Panc1 (cell line): Measurements from ENCODE around the gene ST8SIA5. TPM values are rescaled to one million over a fixed set of nuclear protein-coding genes. Genes with fewer than 3 reads are reported as not detected.

ENCODE experiments used
- ATAC-seq: fragments of 200-7000 bp; cut with Tn5 transposase; 2 replicates; pipeline ENCODE4 v1.9.1; 2020; ENCODE audit warnings: mild to moderate bottlenecking, moderate library complexity
- BruUV-seq: library from RNA; stranded (reverse); fragments of 400-500 nt; replicated peaks from 2 replicates; lab custom pipeline; 2021; lab: Mats Ljungman, UMichigan
- CTCF ChIA-PET: fragments of 300-600 bp; sonication (Branson Sonifier 250); formaldehyde crosslinking; loops from one replicate; lab custom pipeline; 2022; ENCODE audit warnings: antibody characterized with exemption; lab: Charles Lee
- POLR2A ChIA-PET: fragments of 300-600 bp; sonication (Branson Sonifier 250); formaldehyde crosslinking; loops from one replicate; lab custom pipeline; 2022; ENCODE audit warnings: antibody characterized with exemption; lab: Charles Lee
- DNase-seq: peaks from one replicate; pipeline ENCODE4 v3.0.0-alpha.2; 2010; ENCODE audit warnings: low read depth, low spot score
- H3K27ac ChIP-seq: 2 replicates; pipeline ENCODE4 v1.5.1; 2011; ENCODE audit warnings: mild to moderate bottlenecking, low read length, inconsistent platforms
- H3K27me3 ChIP-seq: fragments of 200-500 bp; sonication (Bioruptor generic); 2 replicates; pipeline ENCODE4 v1.6.0; 2014; ENCODE audit warnings: low read length, inconsistent platforms; ENCODE audit not compliant: control insufficient read depth, insufficient read depth
- H3K36me3 ChIP-seq: fragments of 200-500 bp; sonication (Bioruptor generic); 2 replicates; pipeline ENCODE4 v1.5.1; 2014; ENCODE audit warnings: inconsistent platforms, mild to moderate bottlenecking, low read length, moderate library complexity; ENCODE audit not compliant: control insufficient read depth, insufficient read depth
- H3K4me1 ChIP-seq: 2 replicates; pipeline ENCODE4 v1.5.1; 2011; ENCODE audit warnings: inconsistent platforms, mild to moderate bottlenecking, low read length, moderate library complexity; ENCODE audit not compliant: control insufficient read depth, insufficient read depth
- H3K4me3 ChIP-seq, 2 experiments: 2 replicates each; pipeline ENCODE4 v1.5.1; 2011 to 2012; ENCODE audit warnings: low read depth in 2 of 2, low read length in 2 of 2, mild to moderate bottlenecking in 2 of 2, inconsistent platforms in 1 of 2, moderate library complexity in 1 of 2
- H3K9me3 ChIP-seq: fragments of 200-500 bp; sonication (Bioruptor generic); 2 replicates; pipeline ENCODE4 v1.5.1; 2014; ENCODE audit warnings: low read depth, mild to moderate bottlenecking, inconsistent platforms, low read length, moderate library complexity; ENCODE audit not compliant: control insufficient read depth, insufficient read depth
- POLR2AphosphoS5 ChIP-seq: IDR thresholded peaks from 2 replicates; pipeline ENCODE4 v1.6.1; 2012; ENCODE audit warnings: mild to moderate bottlenecking, low read depth, low read length, moderate library complexity
- SIN3A ChIP-seq: IDR thresholded peaks from 2 replicates; pipeline ENCODE4 v1.6.1; 2012; ENCODE audit warnings: low read depth, mild to moderate bottlenecking, low read length, moderate library complexity, borderline replicate concordance; ENCODE audit not compliant: insufficient read depth
- TCF7L2 ChIP-seq: IDR thresholded peaks from 2 replicates; pipeline ENCODE4 v1.6.1; 2011; ENCODE audit warnings: mild to moderate bottlenecking, low read depth, low read length, inconsistent platforms
- in situ Hi-C: cut with HindIII; loops from 2 replicates; pipeline ENCODE4 v1.10.0; 2016; ENCODE audit warnings: low sequenced_read_pairs, low pct_unique_long_range_greater_than_20kb
- intact Hi-C: fragments of 100-400 bp; cut with micrococcal nuclease; formaldehyde crosslinking; loops from one replicate; pipeline ENCODE4 v1.10.0; 2022; ENCODE audit not compliant: unreplicated experiment
- total RNA-seq: library from RNA; stranded (reverse); gene quantifications from one replicate; pipeline ENCODE4 v1.2.1, GENCODE V29; 2021; ENCODE audit not compliant: unreplicated experiment
- TF ChIP-seq, protein P1 (sequence below), 2 experiments: IDR thresholded peaks; 2 replicates each; pipeline ENCODE4 v1.6.1; 2011 to 2012; ENCODE audit warnings: low read depth in 2 of 2, control low read depth in 1 of 2, low read length in 1 of 2, mild to moderate bottlenecking in 1 of 2, moderate library complexity in 1 of 2; ENCODE audit not compliant: insufficient read depth in 1 of 2
- TF ChIP-seq, protein P2 (sequence below): fragments of 450-650 bp; IDR thresholded peaks from 2 replicates; pipeline ENCODE4 v1.5.1; 2017; ENCODE audit warnings: mild to moderate bottlenecking

The ST8SIA5 gene
- total RNA-seq, 1 experiment from 2014 or later: 0.15 TPM

DNA sequence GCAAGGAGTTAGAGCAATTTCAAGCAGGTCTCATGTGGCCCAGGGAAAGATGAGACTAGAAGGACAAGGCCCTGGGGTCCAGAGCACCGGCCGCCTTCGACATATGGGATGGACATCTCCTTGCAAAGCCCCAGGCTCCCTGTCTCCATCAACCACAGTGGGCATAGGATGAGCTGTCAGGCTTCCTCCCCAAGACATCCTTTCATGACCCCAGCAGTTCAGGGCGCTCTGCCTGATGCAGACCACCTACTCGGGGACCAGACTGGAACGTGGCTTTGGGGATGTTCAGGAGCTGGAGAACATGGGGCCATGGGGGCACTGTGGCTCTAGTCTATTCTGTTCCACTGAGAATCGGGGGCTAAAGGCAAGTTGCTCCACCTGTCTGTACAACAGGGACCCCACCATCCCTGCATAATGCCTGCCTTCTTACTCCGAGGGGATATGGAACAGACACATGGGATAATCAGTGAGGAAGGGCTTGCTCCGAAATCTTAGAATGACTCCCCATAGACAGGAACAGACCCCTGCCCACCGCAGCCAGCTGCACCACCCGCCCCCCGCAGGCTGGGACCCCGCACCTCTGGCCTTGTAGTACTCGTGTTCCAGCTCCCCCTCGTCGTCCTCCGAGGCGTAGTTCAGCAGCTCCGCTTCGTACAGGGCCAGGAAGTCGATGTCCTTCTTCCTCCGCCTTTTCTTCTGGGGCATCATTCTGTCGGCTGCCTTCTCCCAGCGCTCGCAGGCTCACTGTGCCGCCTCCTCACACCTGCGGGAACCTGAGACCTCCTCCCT is 100.3 kb downstream of the ST8SIA5 start:
- CTCF ChIA-PET: interaction anchor here (1.6 to 1.8 kb wide), 2 partner anchors 101 to 374 kb away, joined by 3 to 9 read pairs; no protein-coding TSS in a partner anchor
- intact Hi-C loops: loop anchor here (5.0 to 10.0 kb wide), 2 partner anchors 99 to 512 kb away; no protein-coding TSS in a partner anchor

DNA sequence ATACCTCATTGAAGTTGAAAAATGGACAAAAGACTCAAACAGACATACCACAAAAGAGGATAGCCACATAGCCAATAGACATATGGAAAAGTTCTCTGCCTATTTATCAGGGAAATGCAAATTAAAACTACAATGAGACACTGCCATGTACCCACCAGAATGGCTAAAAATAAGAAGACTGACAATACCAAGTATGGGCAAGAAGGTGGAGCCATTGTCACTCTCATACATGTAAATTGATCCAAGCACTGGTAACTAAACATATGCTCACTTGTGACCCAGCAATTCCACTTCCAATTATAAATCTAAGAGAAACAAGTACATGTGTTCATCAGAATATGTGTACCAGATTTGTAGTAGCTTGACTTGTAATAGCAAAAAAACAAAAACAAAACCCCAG is 104.5 kb downstream of the ST8SIA5 start:
- ChIA-PET POLR2A (no interaction called here), CTCF (no interaction called here)
- H3K4me3 ChIP-seq: no peak overlapping the region
- ATAC-seq: no peak
- H3K27ac ChIP-seq: no peak overlapping the region
- in situ Hi-C loops (no loop called here), intact Hi-C loops (loop anchor here (10.0 kb wide), 1 partner anchor 508 kb away; no protein-coding TSS in a partner anchor)
- no peaks in the 10 kb centered on the region for H3K27me3 ChIP-seq
- no TSS peak for BruUV-seq
- H3K36me3 ChIP-seq: no peaks in the 10 kb centered on the region
- no peak for DNase-seq
- H3K9me3 ChIP-seq: no peaks in the 10 kb centered on the region
- TF ChIP-seq, protein P1, sequence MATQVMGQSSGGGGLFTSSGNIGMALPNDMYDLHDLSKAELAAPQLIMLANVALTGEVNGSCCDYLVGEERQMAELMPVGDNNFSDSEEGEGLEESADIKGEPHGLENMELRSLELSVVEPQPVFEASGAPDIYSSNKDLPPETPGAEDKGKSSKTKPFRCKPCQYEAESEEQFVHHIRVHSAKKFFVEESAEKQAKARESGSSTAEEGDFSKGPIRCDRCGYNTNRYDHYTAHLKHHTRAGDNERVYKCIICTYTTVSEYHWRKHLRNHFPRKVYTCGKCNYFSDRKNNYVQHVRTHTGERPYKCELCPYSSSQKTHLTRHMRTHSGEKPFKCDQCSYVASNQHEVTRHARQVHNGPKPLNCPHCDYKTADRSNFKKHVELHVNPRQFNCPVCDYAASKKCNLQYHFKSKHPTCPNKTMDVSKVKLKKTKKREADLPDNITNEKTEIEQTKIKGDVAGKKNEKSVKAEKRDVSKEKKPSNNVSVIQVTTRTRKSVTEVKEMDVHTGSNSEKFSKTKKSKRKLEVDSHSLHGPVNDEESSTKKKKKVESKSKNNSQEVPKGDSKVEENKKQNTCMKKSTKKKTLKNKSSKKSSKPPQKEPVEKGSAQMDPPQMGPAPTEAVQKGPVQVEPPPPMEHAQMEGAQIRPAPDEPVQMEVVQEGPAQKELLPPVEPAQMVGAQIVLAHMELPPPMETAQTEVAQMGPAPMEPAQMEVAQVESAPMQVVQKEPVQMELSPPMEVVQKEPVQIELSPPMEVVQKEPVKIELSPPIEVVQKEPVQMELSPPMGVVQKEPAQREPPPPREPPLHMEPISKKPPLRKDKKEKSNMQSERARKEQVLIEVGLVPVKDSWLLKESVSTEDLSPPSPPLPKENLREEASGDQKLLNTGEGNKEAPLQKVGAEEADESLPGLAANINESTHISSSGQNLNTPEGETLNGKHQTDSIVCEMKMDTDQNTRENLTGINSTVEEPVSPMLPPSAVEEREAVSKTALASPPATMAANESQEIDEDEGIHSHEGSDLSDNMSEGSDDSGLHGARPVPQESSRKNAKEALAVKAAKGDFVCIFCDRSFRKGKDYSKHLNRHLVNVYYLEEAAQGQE (IDR thresholded peaks at IDR 0.05; ENCODE audit: insufficient read depth in 1 of 2, low read depth in 2 of 2, low read length in 1 of 2): no peak
- no peak for TF ChIP-seq POLR2AphosphoS5
- no peak for TF ChIP-seq TCF7L2
- no peak for TF ChIP-seq SIN3A
- TF ChIP-seq, protein P2, sequence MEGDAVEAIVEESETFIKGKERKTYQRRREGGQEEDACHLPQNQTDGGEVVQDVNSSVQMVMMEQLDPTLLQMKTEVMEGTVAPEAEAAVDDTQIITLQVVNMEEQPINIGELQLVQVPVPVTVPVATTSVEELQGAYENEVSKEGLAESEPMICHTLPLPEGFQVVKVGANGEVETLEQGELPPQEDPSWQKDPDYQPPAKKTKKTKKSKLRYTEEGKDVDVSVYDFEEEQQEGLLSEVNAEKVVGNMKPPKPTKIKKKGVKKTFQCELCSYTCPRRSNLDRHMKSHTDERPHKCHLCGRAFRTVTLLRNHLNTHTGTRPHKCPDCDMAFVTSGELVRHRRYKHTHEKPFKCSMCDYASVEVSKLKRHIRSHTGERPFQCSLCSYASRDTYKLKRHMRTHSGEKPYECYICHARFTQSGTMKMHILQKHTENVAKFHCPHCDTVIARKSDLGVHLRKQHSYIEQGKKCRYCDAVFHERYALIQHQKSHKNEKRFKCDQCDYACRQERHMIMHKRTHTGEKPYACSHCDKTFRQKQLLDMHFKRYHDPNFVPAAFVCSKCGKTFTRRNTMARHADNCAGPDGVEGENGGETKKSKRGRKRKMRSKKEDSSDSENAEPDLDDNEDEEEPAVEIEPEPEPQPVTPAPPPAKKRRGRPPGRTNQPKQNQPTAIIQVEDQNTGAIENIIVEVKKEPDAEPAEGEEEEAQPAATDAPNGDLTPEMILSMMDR: no peak
- H3K4me1 ChIP-seq: no peaks in the 10 kb centered on the region

More for the DNA sequence above, 100.3 kb downstream of the ST8SIA5 start:
- DNase-seq (no peak), ATAC-seq (no peak)
- Histone ChIP-seq H3K4me1 (no peaks in the 10 kb centered on the region), H3K9me3 (no peaks in the 10 kb centered on the region), H3K27ac (no peak overlapping the region), H3K36me3 (no peaks in the 10 kb centered on the region), H3K4me3 (no peak overlapping the region), H3K27me3 (no peaks in the 10 kb centered on the region)
- in situ Hi-C loops: no loop called here
- BruUV-seq: no TSS peak
- POLR2A ChIA-PET: no interaction called here
- no peak for TF ChIP-seq TCF7L2
- TF ChIP-seq, protein P1 (IDR thresholded peaks at IDR 0.05; ENCODE audit: insufficient read depth in 1 of 2, low read depth in 2 of 2, low read length in 1 of 2): no peak
- no peak for TF ChIP-seq SIN3A
- TF ChIP-seq POLR2AphosphoS5: no peak
- TF ChIP-seq, protein P2: no peak
